HepG2 (cell line): ENCODE results near the gene CKS1B. TPM values are rescaled to one million over a fixed set of nuclear protein-coding genes. Genes with fewer than 3 reads are reported as not detected.

Experiments
- ATF5 ChIP-seq: sonication (generic); formaldehyde crosslinking; IDR thresholded peaks from 2 replicates; pipeline ENCODE4 v1.4.0; 2020; ENCODE audit warnings: mild to moderate bottlenecking, low read depth, missing genetic modification reagents
- ATRX ChIP-seq: sonication (generic); formaldehyde crosslinking; IDR thresholded peaks from 2 replicates; pipeline ENCODE4 v1.4.0; 2020; ENCODE audit warnings: missing genetic modification reagents, borderline replicate concordance
- DNMT1 ChIP-seq: sonication (generic); formaldehyde crosslinking; IDR thresholded peaks from 2 replicates; pipeline ENCODE4 v1.5.1; 2020; ENCODE audit warnings: mild to moderate bottlenecking, missing genetic modification reagents
- EED ChIP-seq: sonication (generic); formaldehyde crosslinking; IDR thresholded peaks from 2 replicates; pipeline ENCODE4 v1.5.0; 2020; ENCODE audit warnings: mild to moderate bottlenecking, missing genetic modification reagents
- GRHL1 ChIP-seq: sonication (generic); formaldehyde crosslinking; conservative IDR thresholded peaks from 2 replicates; pipeline ENCODE4 v1.8.0; 2022; ENCODE audit warnings: missing genetic modification reagents
- HDAC2 ChIP-seq: sonication (generic); formaldehyde crosslinking; IDR thresholded peaks from 2 replicates; pipeline ENCODE4 v1.4.0; 2020; ENCODE audit warnings: missing genetic modification reagents
- JARID2 ChIP-seq: sonication (generic); formaldehyde crosslinking; IDR thresholded peaks from 2 replicates; pipeline ENCODE4 v1.8.1; 2023; ENCODE audit warnings: missing genetic modification reagents, inconsistent platforms; ENCODE audit not compliant: insufficient replicate concordance
- PHF8 ChIP-seq: sonication (generic); formaldehyde crosslinking; IDR thresholded peaks from 2 replicates; pipeline ENCODE4 v1.5.0; 2020; ENCODE audit warnings: missing genetic modification reagents
- RNF2 ChIP-seq: fragments of 450-650 bp; conservative IDR thresholded peaks from 2 replicates; pipeline ENCODE4 v1.6.1; 2016; ENCODE audit warnings: low read depth
- SKI ChIP-seq: fragments of 450-650 bp; IDR thresholded peaks from one replicate; pipeline ENCODE4 v1.6.1; 2018; ENCODE audit warnings: mild to moderate bottlenecking; ENCODE audit not compliant: partially characterized antibody
- SNRNP70 ChIP-seq: fragments of 200-400 bp; formaldehyde crosslinking; IDR thresholded peaks from 2 replicates; pipeline ENCODE4 v1.6.1; 2017; ENCODE audit warnings: mild to moderate bottlenecking, low read depth, low read length, moderate library complexity
- TCF7 ChIP-seq: sonication (generic); IDR thresholded peaks from 2 replicates; pipeline ENCODE4 v1.6.1; 2016; ENCODE audit warnings: antibody characterized with exemption, low read depth
- ZFX ChIP-seq: sonication (generic); formaldehyde crosslinking; IDR thresholded peaks from 2 replicates; pipeline ENCODE4 v1.4.0; 2020; ENCODE audit warnings: mild to moderate bottlenecking, low read depth, missing genetic modification reagents, moderate library complexity
- ZNF331 ChIP-seq: sonication (generic); formaldehyde crosslinking; IDR thresholded peaks from 2 replicates; pipeline ENCODE4 v1.4.0; 2020; ENCODE audit warnings: missing genetic modification reagents
- ZNF749 ChIP-seq: sonication (generic); formaldehyde crosslinking; IDR thresholded peaks from 2 replicates; pipeline ENCODE4 v1.8.0; 2022; ENCODE audit warnings: mild to moderate bottlenecking, missing genetic modification reagents, moderate library complexity, borderline replicate concordance
- ZNF792 ChIP-seq: IDR thresholded peaks from 2 replicates; pipeline ENCODE4 v1.6.1; 2016
- polyA plus RNA-seq, 8 experiments: library from polyadenylated mRNA; depleted of rRNA in 3 of 8; stranded (reverse) in 7 of 8; unstranded in 1 of 8; fragments of >200 nt; fragmentation: Illumina TruSeq in 4 of 8; extraction: Trizol in 4 of 8; gene quantifications; 2 replicates each; pipeline versions ENCODE4 v1.2.1 to v1.2.3, GENCODE V29; 2011 to 2016; ENCODE audit warnings: low read depth in 4 of 8, missing spikeins in 1 of 8, mixed read lengths in 1 of 8; ENCODE audit not compliant: insufficient read depth in 1 of 8
- total RNA-seq, 5 experiments: library from RNA; depleted of rRNA; stranded (reverse); fragments of >200 nt; fragmentation: Illumina TruSeq; extraction: Trizol; gene quantifications; 2 replicates each; pipeline ENCODE4 v1.2.3, GENCODE V29; 2016; ENCODE audit warnings: low read depth in 1 of 5
- TF ChIP-seq, protein P1 (sequence below): sonication (generic); formaldehyde crosslinking; IDR thresholded peaks from 2 replicates; pipeline ENCODE4 v1.5.0; 2020; ENCODE audit warnings: missing genetic modification reagents
- TF ChIP-seq, protein P2 (sequence below): IDR thresholded peaks from 2 replicates; pipeline ENCODE4 v1.6.1; 2016; ENCODE audit warnings: low read depth
- TF ChIP-seq, protein P3 (sequence below): sonication (generic); formaldehyde crosslinking; IDR thresholded peaks from 2 replicates; pipeline ENCODE4 v1.4.0; 2020; ENCODE audit warnings: mild to moderate bottlenecking, missing genetic modification reagents, borderline replicate concordance
- TF ChIP-seq, protein P4 (sequence below): conservative IDR thresholded peaks from 2 replicates; pipeline ENCODE4 v1.6.1; 2018; ENCODE audit warnings: missing genetic modification reagents

The CKS1B gene
- total and polyA plus RNA-seq, 2 of the 13 experiments (the other 11 are each of a cell fraction or from before 2014, with no cell fraction given): 217 to 222 TPM

GRCh38 chr1:154944401-154945159 lies 29.9 kb upstream of the CKS1B start (continued):
- TF ChIP-seq ZFX (CRISPR knock-in tag): peak; percentile 77
- no peak for TF ChIP-seq DNMT1 (CRISPR knock-in tag)
- peak; percentile 69 for TF ChIP-seq RNF2
- TF ChIP-seq, protein P1, sequence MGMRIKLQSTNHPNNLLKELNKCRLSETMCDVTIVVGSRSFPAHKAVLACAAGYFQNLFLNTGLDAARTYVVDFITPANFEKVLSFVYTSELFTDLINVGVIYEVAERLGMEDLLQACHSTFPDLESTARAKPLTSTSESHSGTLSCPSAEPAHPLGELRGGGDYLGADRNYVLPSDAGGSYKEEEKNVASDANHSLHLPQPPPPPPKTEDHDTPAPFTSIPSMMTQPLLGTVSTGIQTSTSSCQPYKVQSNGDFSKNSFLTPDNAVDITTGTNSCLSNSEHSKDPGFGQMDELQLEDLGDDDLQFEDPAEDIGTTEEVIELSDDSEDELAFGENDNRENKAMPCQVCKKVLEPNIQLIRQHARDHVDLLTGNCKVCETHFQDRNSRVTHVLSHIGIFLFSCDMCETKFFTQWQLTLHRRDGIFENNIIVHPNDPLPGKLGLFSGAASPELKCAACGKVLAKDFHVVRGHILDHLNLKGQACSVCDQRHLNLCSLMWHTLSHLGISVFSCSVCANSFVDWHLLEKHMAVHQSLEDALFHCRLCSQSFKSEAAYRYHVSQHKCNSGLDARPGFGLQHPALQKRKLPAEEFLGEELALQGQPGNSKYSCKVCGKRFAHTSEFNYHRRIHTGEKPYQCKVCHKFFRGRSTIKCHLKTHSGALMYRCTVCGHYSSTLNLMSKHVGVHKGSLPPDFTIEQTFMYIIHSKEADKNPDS (CRISPR knock-in tag): no peak
- TF ChIP-seq, protein P2, sequence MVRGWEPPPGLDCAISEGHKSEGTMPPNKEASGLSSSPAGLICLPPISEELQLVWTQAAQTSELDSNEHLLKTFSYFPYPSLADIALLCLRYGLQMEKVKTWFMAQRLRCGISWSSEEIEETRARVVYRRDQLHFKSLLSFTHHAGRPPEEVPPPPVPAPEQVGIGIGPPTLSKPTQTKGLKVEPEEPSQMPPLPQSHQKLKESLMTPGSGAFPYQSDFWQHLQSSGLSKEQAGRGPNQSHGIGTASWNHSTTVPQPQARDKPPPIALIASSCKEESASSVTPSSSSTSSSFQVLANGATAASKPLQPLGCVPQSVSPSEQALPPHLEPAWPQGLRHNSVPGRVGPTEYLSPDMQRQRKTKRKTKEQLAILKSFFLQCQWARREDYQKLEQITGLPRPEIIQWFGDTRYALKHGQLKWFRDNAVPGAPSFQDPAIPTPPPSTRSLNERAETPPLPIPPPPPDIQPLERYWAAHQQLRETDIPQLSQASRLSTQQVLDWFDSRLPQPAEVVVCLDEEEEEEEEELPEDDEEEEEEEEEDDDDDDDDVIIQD (CRISPR knock-in tag): peak; percentile 21; the same call in 1 of the 2 replicates
- TF ChIP-seq ZNF792 (CRISPR knock-in tag): peak; percentile 91; the same call in 1 of the 2 replicates
- peak; percentile 15 for TF ChIP-seq JARID2 (CRISPR knock-in tag)
- TF ChIP-seq HDAC2 (CRISPR knock-in tag): peak; percentile 75
- TF ChIP-seq PHF8 (CRISPR knock-in tag): peak; percentile 36; the same call in 1 of the 2 replicates
- no peak for TF ChIP-seq EED (CRISPR knock-in tag)
- TF ChIP-seq, protein P3, sequence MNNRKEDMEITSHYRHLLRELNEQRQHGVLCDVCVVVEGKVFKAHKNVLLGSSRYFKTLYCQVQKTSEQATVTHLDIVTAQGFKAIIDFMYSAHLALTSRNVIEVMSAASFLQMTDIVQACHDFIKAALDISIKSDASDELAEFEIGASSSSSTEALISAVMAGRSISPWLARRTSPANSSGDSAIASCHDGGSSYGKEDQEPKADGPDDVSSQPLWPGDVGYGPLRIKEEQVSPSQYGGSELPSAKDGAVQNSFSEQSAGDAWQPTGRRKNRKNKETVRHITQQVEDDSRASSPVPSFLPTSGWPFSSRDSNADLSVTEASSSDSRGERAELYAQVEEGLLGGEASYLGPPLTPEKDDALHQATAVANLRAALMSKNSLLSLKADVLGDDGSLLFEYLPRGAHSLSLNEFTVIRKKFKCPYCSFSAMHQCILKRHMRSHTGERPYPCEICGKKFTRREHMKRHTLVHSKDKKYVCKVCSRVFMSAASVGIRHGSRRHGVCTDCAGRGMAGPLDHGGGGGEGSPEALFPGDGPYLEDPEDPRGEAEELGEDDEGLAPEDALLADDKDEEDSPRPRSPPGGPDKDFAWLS (CRISPR knock-in tag): no peak
- no peak for TF ChIP-seq ATRX (CRISPR knock-in tag)
- TF ChIP-seq ZNF331: peak; percentile 76; the same call in 1 of the 2 replicates
- no peak for TF ChIP-seq ATF5
- TF ChIP-seq, protein P4, sequence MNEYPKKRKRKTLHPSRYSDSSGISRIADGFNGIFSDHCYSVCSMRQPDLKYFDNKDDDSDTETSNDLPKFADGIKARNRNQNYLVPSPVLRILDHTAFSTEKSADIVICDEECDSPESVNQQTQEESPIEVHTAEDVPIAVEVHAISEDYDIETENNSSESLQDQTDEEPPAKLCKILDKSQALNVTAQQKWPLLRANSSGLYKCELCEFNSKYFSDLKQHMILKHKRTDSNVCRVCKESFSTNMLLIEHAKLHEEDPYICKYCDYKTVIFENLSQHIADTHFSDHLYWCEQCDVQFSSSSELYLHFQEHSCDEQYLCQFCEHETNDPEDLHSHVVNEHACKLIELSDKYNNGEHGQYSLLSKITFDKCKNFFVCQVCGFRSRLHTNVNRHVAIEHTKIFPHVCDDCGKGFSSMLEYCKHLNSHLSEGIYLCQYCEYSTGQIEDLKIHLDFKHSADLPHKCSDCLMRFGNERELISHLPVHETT: no peak
- TF ChIP-seq SKI: peak; percentile 41
- TF ChIP-seq SNRNP70: no peak
- no peak for TF ChIP-seq TCF7
- no peak for TF ChIP-seq GRHL1 (CRISPR knock-in tag)
- 0 out of 2 replicates have a peak, but pooled peaks have one; percentile 29 for TF ChIP-seq ZNF749
